Endodermal cell (in vitro differentiated cells): ENCODE results near the gene GNAZ. TPM values are rescaled to one million over a fixed set of nuclear protein-coding genes. Genes with fewer than 3 reads are reported as not detected.

Experiments
- DNase-seq: peaks from one replicate; pipeline ENCODE4 v3.0.0-alpha.2; 2017
- H3K27ac ChIP-seq: 2 replicates; pipeline ENCODE4 v1.5.1; 2013; ENCODE audit warnings: mild to moderate bottlenecking, low read depth, low read length, moderate library complexity
- H3K27me3 ChIP-seq: 2 replicates; pipeline ENCODE4 v1.6.1; 2013; ENCODE audit warnings: mild to moderate bottlenecking, low read length, moderate library complexity; ENCODE audit not compliant: insufficient read depth, control insufficient read depth, poor library complexity, severe bottlenecking
- H3K36me3 ChIP-seq: 2 replicates; pipeline ENCODE4 v1.7.0; 2013; ENCODE audit warnings: mild to moderate bottlenecking, low read length, moderate library complexity; ENCODE audit not compliant: control insufficient read depth, insufficient read depth
- H3K4me1 ChIP-seq: one replicate; pipeline ENCODE4 v1.7.0; 2013; ENCODE audit warnings: low read length; ENCODE audit not compliant: control insufficient read depth, insufficient read depth
- H3K4me3 ChIP-seq: 2 replicates; pipeline ENCODE4 v1.5.1; 2013; ENCODE audit warnings: mild to moderate bottlenecking, low read length, moderate library complexity
- H3K9ac ChIP-seq: 2 replicates; pipeline ENCODE4 v1.6.1; 2013; ENCODE audit warnings: mild to moderate bottlenecking, low read length, moderate library complexity; ENCODE audit not compliant: poor library complexity, severe bottlenecking; ENCODE audit errors: extremely low read depth
- H3K9me3 ChIP-seq: 2 replicates; pipeline ENCODE4 v1.6.1; 2013; ENCODE audit warnings: mild to moderate bottlenecking, low read length, moderate library complexity; ENCODE audit not compliant: control insufficient read depth
- H3K27ac Mint-ChIP-seq: 2 replicates; pipeline ENCODE4 v1.8.0; 2020; ENCODE audit warnings: mixed read lengths
- H3K27me3 Mint-ChIP-seq: 2 replicates; pipeline ENCODE4 v1.8.0; 2021; ENCODE audit warnings: mild to moderate bottlenecking, mixed read lengths; ENCODE audit not compliant: insufficient read depth
- H3K36me3 Mint-ChIP-seq: 2 replicates; pipeline ENCODE4 v1.8.0; 2020; ENCODE audit warnings: low read depth, mixed read lengths
- H3K4me1 Mint-ChIP-seq: 2 replicates; pipeline ENCODE4 v1.8.0; 2020; ENCODE audit warnings: mixed read lengths
- H3K4me3 Mint-ChIP-seq: 2 replicates; pipeline ENCODE4 v1.8.0; 2020; ENCODE audit warnings: mild to moderate bottlenecking, moderate library complexity, mixed read lengths
- H3K9me3 Mint-ChIP-seq: 2 replicates; pipeline ENCODE4 v1.8.0; 2020; ENCODE audit warnings: mild to moderate bottlenecking, mixed read lengths
- WGBS, 2 experiments: methylation state at CpG; one replicate each; pipeline versions ENCODE4 v1.1.5 to v1.1.7; 2013; ENCODE audit warnings: missing lambda C conversion rate in 2 of 2, mixed read lengths in 1 of 2; ENCODE audit not compliant: insufficient coverage in 1 of 2, insufficient read length in 1 of 2; 5-methylcytosine and 5-hydroxymethylcytosine counted together
- total RNA-seq, 2 donors: library from RNA; stranded (reverse); fragmentation: NEBNext Ultra II Directional in 1 of 2; extraction: Animal tissue kit (Norgen Biotek cat#: 25700) in 1 of 2; gene quantifications; 2 replicates in 1 of 2; 3 replicates in 1 of 2; pipeline ENCODE4 v1.2.1, GENCODE V29; 2021
- TF ChIP-seq, protein P1 (sequence below): fragments of 200-600 bp; sonication (generic); conservative IDR thresholded peaks from 2 replicates; pipeline ENCODE4 v1.5.0; 2021; ENCODE audit warnings: antibody characterized with exemption, mild to moderate bottlenecking

The GNAZ gene
- total RNA-seq, 2 donors from 2014 or later: 16.7 to 17.9 TPM

DNA sequence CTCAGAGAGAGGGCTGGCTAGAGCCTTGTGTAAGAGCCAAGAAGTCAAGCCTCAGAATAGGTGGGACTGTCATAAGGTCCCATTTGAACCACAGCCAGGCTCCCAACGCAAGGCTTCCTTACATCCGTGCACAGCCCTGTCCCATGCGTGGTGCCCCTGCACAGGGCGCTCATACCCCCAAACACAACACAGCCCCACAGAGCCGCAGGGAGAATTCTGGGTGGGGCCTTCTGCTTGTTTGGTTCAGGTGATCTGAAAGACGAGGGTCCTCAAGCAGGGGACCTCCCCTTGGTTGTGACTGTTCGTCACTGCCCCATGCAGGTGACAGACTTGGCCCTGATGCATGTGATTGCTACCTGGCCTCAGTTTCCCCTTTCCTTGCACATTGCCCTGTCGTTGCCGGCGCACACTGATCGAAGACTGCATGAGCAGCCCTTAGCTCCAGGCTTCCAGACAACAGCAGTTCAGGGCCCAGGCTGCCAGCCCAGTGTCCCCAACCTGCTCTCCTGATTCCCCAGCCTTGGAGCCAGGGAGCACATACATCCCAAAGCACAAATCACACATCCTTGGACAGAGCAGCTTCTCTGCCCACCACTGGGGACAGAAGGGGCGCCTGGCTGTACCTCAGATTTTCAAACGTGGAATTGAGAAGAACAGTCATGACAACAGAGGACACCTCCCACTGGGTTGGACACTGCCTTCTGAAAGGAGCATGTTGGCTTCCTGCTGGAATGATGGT, 22.1 kb downstream of the GNAZ start:
- TF ChIP-seq, protein P1, sequence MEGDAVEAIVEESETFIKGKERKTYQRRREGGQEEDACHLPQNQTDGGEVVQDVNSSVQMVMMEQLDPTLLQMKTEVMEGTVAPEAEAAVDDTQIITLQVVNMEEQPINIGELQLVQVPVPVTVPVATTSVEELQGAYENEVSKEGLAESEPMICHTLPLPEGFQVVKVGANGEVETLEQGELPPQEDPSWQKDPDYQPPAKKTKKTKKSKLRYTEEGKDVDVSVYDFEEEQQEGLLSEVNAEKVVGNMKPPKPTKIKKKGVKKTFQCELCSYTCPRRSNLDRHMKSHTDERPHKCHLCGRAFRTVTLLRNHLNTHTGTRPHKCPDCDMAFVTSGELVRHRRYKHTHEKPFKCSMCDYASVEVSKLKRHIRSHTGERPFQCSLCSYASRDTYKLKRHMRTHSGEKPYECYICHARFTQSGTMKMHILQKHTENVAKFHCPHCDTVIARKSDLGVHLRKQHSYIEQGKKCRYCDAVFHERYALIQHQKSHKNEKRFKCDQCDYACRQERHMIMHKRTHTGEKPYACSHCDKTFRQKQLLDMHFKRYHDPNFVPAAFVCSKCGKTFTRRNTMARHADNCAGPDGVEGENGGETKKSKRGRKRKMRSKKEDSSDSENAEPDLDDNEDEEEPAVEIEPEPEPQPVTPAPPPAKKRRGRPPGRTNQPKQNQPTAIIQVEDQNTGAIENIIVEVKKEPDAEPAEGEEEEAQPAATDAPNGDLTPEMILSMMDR: no peak
- no peak overlapping the region for H3K27ac Mint-ChIP-seq
- 93 to 100% methylated on average over 4 to 13 of the region's 13 CpGs for WGBS, 2 experiments
- H3K4me1 Mint-ChIP-seq: peaks cover 7% of the 10 kb centered on the region
- no peak for DNase-seq
- peaks cover 3% of the 10 kb centered on the region for H3K36me3 Mint-ChIP-seq
- H3K9me3 Mint-ChIP-seq: no peaks in the 10 kb centered on the region
- Histone ChIP-seq H3K36me3 (no peaks in the 10 kb centered on the region), H3K4me1 (no peaks in the 10 kb centered on the region), H3K27ac (no peak overlapping the region), H3K27me3 (no peaks in the 10 kb centered on the region), H3K9ac (no peak overlapping the region), H3K9me3 (no peaks in the 10 kb centered on the region), H3K4me3 (no peak overlapping the region)
- no peak overlapping the region for H3K4me3 Mint-ChIP-seq
- no peaks in the 10 kb centered on the region for H3K27me3 Mint-ChIP-seq

DNA sequence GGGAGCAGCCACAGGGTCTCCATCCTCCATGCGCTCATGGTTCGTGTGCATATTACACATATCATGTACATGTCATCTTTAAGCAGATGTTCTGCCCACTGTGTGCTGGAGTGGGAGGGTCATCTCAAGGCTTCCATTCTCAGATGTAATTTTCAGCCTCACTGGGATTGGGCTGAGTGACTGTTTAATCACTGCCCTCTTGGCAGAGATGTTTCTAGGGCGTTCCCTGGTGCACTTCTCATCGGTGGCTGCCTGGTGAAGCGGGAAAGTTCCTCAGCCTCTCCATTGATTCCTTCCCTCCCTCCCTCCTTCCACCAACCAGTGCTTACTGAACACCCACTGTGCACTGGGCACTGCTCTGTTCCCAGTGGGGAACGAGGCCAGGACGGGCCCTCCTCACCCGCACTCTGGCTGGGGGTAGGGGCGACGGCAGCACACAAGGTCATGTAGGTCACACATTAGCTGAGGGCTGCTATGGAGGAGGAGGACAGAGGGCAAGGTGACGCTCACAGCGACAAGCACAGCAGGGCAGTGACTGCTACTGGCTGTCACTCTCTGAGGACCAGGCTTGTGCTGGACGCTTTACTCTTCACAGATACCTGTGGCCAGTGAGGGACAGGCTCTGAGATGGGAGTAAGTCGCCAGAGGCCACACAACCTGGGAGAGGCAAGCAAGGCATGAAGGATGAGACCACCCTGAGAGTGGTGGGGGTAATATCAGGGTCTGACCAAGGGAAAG, 22.9 kb downstream of the GNAZ start:
- WGBS, 2 experiments: 90 to 91% methylated on average over 7 to 14 of the region's 14 CpGs
- Mint-ChIP-seq H3K27me3 (no peaks in the 10 kb centered on the region), H3K9me3 (no peaks in the 10 kb centered on the region), H3K27ac (no peak overlapping the region), H3K4me3 (no peak overlapping the region), H3K36me3 (peaks cover 3% of the 10 kb centered on the region), H3K4me1 (peaks cover 5% of the 10 kb centered on the region)
- DNase-seq: no peak
- Histone ChIP-seq H3K27me3 (no peaks in the 10 kb centered on the region), H3K27ac (no peak overlapping the region), H3K4me1 (no peaks in the 10 kb centered on the region), H3K36me3 (no peaks in the 10 kb centered on the region), H3K4me3 (no peak overlapping the region), H3K9me3 (no peaks in the 10 kb centered on the region), H3K9ac (no peak overlapping the region)
- TF ChIP-seq, protein P1: no peak

GRCh38 chr22:23094260-23094659, 23.9 kb downstream of the GNAZ start:
- TF ChIP-seq, protein P1: no peak
- H3K4me3 Mint-ChIP-seq: no peak overlapping the region
- H3K9ac ChIP-seq: no peak overlapping the region
- no peaks in the 10 kb centered on the region for H3K4me1 Mint-ChIP-seq
- H3K4me1 ChIP-seq: no peaks in the 10 kb centered on the region
- H3K27ac Mint-ChIP-seq: peak overlapping the region; percentile 44
- DNase-seq: no peak
- no peaks in the 10 kb centered on the region for H3K27me3 ChIP-seq
- H3K27ac ChIP-seq: peak overlapping the region; percentile 86
- H3K9me3 ChIP-seq: no peaks in the 10 kb centered on the region
- no peaks in the 10 kb centered on the region for H3K36me3 ChIP-seq
- H3K36me3 Mint-ChIP-seq: peaks cover 3% of the 10 kb centered on the region
- no peaks in the 10 kb centered on the region for H3K9me3 Mint-ChIP-seq
- no peak overlapping the region for H3K4me3 ChIP-seq
- WGBS, 2 experiments: 96 to 98% methylated on average over 5 to 9 of the region's 9 CpGs
- H3K27me3 Mint-ChIP-seq: no peaks in the 10 kb centered on the region
